ENCODE results near the gene JAZF1. TPM values are rescaled to one million over a fixed set of nuclear protein-coding genes. Genes with fewer than 3 reads are reported as not detected.

Gene JAZF1
- total and polyA plus RNA-seq, 9 of the 15 experiments (the other 6 are each of a cell fraction or from before 2014, with no cell fraction given) = 0.04 to 0.64 (median 0.11) TPM; not detected in 3

DNA sequence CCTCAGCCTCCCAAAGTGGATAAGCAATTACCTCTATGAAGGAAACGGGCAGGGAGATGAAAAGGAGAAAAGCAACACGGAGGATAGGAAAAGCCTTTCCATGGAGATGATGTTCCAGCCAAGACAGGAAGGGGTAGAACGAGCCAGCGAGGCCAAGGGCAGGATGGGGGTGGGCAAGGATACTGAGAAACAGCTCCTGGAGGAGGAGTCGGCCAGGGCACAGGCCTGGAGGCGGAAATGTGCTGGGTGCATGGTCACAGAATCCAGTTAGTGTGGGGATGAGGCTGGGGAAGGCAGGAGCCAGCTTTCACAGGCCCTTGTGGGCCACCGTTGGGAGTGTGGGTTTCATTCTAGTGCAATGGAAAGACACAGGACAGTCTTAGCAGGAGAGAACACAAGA lies 162.6 kb downstream of the JAZF1 start (continued):
- TF ChIP-seq, protein P1, sequence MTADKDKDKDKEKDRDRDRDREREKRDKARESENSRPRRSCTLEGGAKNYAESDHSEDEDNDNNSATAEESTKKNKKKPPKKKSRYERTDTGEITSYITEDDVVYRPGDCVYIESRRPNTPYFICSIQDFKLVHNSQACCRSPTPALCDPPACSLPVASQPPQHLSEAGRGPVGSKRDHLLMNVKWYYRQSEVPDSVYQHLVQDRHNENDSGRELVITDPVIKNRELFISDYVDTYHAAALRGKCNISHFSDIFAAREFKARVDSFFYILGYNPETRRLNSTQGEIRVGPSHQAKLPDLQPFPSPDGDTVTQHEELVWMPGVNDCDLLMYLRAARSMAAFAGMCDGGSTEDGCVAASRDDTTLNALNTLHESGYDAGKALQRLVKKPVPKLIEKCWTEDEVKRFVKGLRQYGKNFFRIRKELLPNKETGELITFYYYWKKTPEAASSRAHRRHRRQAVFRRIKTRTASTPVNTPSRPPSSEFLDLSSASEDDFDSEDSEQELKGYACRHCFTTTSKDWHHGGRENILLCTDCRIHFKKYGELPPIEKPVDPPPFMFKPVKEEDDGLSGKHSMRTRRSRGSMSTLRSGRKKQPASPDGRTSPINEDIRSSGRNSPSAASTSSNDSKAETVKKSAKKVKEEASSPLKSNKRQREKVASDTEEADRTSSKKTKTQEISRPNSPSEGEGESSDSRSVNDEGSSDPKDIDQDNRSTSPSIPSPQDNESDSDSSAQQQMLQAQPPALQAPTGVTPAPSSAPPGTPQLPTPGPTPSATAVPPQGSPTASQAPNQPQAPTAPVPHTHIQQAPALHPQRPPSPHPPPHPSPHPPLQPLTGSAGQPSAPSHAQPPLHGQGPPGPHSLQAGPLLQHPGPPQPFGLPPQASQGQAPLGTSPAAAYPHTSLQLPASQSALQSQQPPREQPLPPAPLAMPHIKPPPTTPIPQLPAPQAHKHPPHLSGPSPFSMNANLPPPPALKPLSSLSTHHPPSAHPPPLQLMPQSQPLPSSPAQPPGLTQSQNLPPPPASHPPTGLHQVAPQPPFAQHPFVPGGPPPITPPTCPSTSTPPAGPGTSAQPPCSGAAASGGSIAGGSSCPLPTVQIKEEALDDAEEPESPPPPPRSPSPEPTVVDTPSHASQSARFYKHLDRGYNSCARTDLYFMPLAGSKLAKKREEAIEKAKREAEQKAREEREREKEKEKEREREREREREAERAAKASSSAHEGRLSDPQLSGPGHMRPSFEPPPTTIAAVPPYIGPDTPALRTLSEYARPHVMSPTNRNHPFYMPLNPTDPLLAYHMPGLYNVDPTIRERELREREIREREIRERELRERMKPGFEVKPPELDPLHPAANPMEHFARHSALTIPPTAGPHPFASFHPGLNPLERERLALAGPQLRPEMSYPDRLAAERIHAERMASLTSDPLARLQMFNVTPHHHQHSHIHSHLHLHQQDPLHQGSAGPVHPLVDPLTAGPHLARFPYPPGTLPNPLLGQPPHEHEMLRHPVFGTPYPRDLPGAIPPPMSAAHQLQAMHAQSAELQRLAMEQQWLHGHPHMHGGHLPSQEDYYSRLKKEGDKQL (CRISPR knock-in tag; IDR thresholded peaks at IDR 0.05; ENCODE audit: borderline replicate concordance) = no peak
- TF ChIP-seq, protein P2, sequence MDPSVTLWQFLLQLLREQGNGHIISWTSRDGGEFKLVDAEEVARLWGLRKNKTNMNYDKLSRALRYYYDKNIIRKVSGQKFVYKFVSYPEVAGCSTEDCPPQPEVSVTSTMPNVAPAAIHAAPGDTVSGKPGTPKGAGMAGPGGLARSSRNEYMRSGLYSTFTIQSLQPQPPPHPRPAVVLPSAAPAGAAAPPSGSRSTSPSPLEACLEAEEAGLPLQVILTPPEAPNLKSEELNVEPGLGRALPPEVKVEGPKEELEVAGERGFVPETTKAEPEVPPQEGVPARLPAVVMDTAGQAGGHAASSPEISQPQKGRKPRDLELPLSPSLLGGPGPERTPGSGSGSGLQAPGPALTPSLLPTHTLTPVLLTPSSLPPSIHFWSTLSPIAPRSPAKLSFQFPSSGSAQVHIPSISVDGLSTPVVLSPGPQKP (CRISPR knock-in tag; IDR thresholded peaks at IDR 0.05) = no peak
- TF ChIP-seq MXI1 (IDR thresholded peaks at IDR 0.05; ENCODE audit: low read depth, low read length) (no peak), PHF8 (IDR thresholded peaks at IDR 0.05; ENCODE audit: borderline replicate concordance, low read length) (no peak), ZNF24 (IDR thresholded peaks at IDR 0.05) (no peak), CHD2 (IDR thresholded peaks at IDR 0.05; ENCODE audit: low read depth, low read length) (no peak)

All from K562 (cell line).